Esophagus (tissue), 2 donors: ENCODE results near the gene SPEM3. TPM values are rescaled to one million over a fixed set of nuclear protein-coding genes. Genes with fewer than 3 reads are reported as not detected.

Source experiments
- H3K27ac ChIP-seq, 2 donors: one replicate each; pipeline ENCODE4 v1.5.1; 2013; ENCODE audit warnings: low read depth in 2 of 2, mild to moderate bottlenecking in 2 of 2, inconsistent platforms in 1 of 2, low read length in 1 of 2, moderate library complexity in 1 of 2
- H3K27me3 ChIP-seq, 2 donors: one replicate each; pipeline ENCODE4 v1.6.1; 2013; ENCODE audit warnings: low read length in 2 of 2, control low read depth in 1 of 2, mild to moderate bottlenecking in 1 of 2; ENCODE audit not compliant: insufficient read depth in 2 of 2, control insufficient read depth in 1 of 2
- H3K36me3 ChIP-seq, 2 donors: one replicate each; pipeline ENCODE4 v1.6.1; 2013; ENCODE audit warnings: low read length in 1 of 2; ENCODE audit not compliant: control insufficient read depth in 2 of 2, insufficient read depth in 2 of 2
- H3K4me1 ChIP-seq, 2 donors: one replicate each; pipeline ENCODE4 v1.6.1; 2013; ENCODE audit warnings: low read length in 1 of 2; ENCODE audit not compliant: control insufficient read depth in 2 of 2, insufficient read depth in 2 of 2
- H3K4me3 ChIP-seq, 2 donors: one replicate each; pipeline ENCODE4 v1.5.1; 2013; ENCODE audit warnings: low read length in 2 of 2, mild to moderate bottlenecking in 2 of 2, low read depth in 1 of 2, moderate library complexity in 1 of 2
- H3K9me3 ChIP-seq, 2 donors: one replicate each; pipeline ENCODE4 v1.6.1; 2013; ENCODE audit warnings: mild to moderate bottlenecking in 2 of 2, low read depth in 1 of 2, low read length in 1 of 2, moderate library complexity in 1 of 2; ENCODE audit not compliant: control insufficient read depth in 2 of 2, insufficient read depth in 1 of 2
- WGBS, 2 donors: extraction: QIAGEN DNeasy Blood & Tissue Kit; methylation state at CpG; one replicate each; pipeline ENCODE4 v1.1.7; 2013; 5-methylcytosine and 5-hydroxymethylcytosine counted together
- polyA plus RNA-seq, 2 donors: library from polyadenylated mRNA; stranded (reverse); fragments of 200-250 nt; gene quantifications; one replicate each; pipeline ENCODE4 v1.2.3, GENCODE V29; 2013
- donor health status: healthy with polysubstance abuse.
- donor health status: Bipolar disorder and iron deficiency.

SPEM3 gene
- polyA plus RNA-seq, 2 donors = not detected

DNA sequence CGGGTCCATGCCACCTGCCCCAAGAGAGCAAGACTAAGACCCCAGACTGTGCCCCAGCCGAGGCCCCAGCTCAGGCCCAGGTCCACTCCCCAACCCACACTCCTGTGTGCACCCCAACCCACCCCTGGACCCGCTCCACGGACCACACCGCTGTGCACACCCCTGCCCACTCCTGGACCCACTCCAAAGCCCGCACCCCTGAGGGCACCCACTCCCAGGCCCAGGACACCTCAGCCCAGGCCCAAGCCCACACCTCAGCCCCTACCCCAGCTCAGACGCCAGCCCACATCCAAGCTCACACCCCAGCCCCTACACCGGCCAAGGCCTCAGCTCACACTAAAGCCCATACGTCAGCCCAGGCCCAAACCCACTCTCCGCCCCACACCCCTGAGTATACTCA lies 1.1 kb downstream of the SPEM3 start:
- Histone ChIP-seq H3K9me3 (no peaks in the 10 kb centered on the region), H3K36me3 (no peaks in the 10 kb centered on the region), H3K4me3 (no peak overlapping the region), H3K27ac (no peak overlapping the region), H3K27me3 (no peaks in the 10 kb centered on the region), H3K4me1 (no peaks in the 10 kb centered on the region)
- 87 to 88% methylated on average over 10 of the region's 10 CpGs for WGBS, 2 donors

- Histone ChIP-seq H3K27ac (no peak overlapping the region), H3K9me3 (no peaks in the 10 kb centered on the region), H3K4me3 (no peak overlapping the region), H3K27me3 (no peaks in the 10 kb centered on the region), H3K36me3 (no peaks in the 10 kb centered on the region), H3K4me1 (no peaks in the 10 kb centered on the region)
- 83 to 90% methylated on average over 1 of the region's 1 CpG for WGBS, 2 donors
These were observed 2.6 kb downstream of the SPEM3 start for GRCh38 chr17:7431231-7431630.

- WGBS, 2 donors = 93 to 94% methylated on average over 11 of the region's 11 CpGs
- Histone ChIP-seq H3K9me3 (no peaks in the 10 kb centered on the region), H3K36me3 (no peaks in the 10 kb centered on the region)
These were observed 3.6 kb downstream of the SPEM3 start for GRCh38 chr17:7432296-7432695.

GRCh38 chr17:7435676-7436555 lies 7.3 kb downstream of the SPEM3 start:
- no peaks in the 10 kb centered on the region for H3K27me3 ChIP-seq
- 5 to 6% methylated on average over 49 of the region's 49 CpGs for WGBS, 2 donors
- H3K4me1 ChIP-seq = peaks cover 0 to 23% of the 10 kb centered on the region in 2 donors

More at GRCh38 chr17:7432296-7432695, 3.6 kb downstream of the SPEM3 start:
- Histone ChIP-seq H3K4me1 (peaks cover 0 to 4% of the 10 kb centered on the region in 2 donors), H3K27ac (no peak overlapping the region), H3K27me3 (no peaks in the 10 kb centered on the region), H3K4me3 (no peak overlapping the region)

GRCh38 chr17:7436556-7437368 lies 8.1 kb downstream of the SPEM3 start:
- Histone ChIP-seq H3K4me1 (peaks cover 0 to 23% of the 10 kb centered on the region in 2 donors), H3K4me3 (peak overlapping the region; percentile 63 to 69), H3K36me3 (no peaks in the 10 kb centered on the region), H3K27ac (peak overlapping the region; percentile 93 to 94), H3K9me3 (no peaks in the 10 kb centered on the region), H3K27me3 (no peaks in the 10 kb centered on the region)
- 5% methylated on average over 92 of the region's 92 CpGs for WGBS, 2 donors

More at GRCh38 chr17:7435676-7436555, 7.3 kb downstream of the SPEM3 start:
- Histone ChIP-seq H3K27ac (peak overlapping the region; percentile 93 to 94), H3K4me3 (peak overlapping the region; percentile 63 to 69), H3K36me3 (no peaks in the 10 kb centered on the region), H3K9me3 (no peaks in the 10 kb centered on the region)

- Histone ChIP-seq H3K9me3 (no peaks in the 10 kb centered on the region), H3K36me3 (no peaks in the 10 kb centered on the region), H3K4me1 (peaks cover 0 to 23% of the 10 kb centered on the region in 2 donors), H3K27ac (peak overlapping the region; percentile 72 to 93), H3K4me3 (peak overlapping the region; percentile 55 to 63), H3K27me3 (no peaks in the 10 kb centered on the region)
- WGBS, 2 donors = 27 to 29% methylated on average over 28 to 31 of the region's 31 CpGs
These were observed 8.8 kb downstream of the SPEM3 start for GRCh38 chr17:7437369-7437863.

DNA sequence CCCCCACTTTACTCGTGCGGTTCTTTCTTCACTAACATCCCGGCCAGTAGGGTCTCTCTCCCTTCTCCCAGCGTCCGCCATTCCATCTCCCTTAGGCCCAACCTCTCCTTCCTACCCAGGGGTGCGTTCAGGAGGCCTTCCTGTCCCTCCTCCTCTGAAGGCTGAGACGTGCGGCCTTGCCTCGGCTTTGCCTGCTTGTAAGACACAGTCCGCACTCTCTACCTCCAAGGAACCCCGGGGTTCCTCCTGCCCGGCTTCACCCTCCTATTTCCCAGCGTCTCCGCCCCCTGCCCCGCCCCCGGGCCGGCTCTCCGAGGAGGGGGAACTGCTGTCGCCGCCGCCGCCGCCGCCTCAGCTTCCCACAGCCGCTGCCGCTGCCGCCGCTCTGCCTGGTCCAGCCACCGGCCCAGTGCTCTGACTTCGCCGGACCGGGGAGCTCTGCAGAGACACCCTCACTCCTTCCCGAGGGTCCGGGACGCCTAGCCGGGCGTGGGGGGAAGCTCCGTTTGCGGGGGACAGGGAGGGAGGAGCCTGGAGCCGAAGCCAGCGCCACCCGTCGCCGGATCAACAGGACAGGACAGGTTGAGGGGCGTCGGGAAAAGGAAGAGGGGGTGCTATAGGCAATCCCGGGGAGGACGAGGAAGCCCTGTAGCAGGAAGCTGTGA lies 9.4 kb downstream of the SPEM3 start:
- H3K36me3 ChIP-seq = no peaks in the 10 kb centered on the region
- peak overlapping the region; percentile 55 to 60 for H3K4me3 ChIP-seq
- H3K9me3 ChIP-seq = no peaks in the 10 kb centered on the region
- H3K27ac ChIP-seq = peak overlapping the region; percentile 62 to 65
- H3K4me1 ChIP-seq = peaks cover 0 to 23% of the 10 kb centered on the region in 2 donors
- 12 to 19% methylated on average over 46 to 48 of the region's 48 CpGs for WGBS, 2 donors
- no peaks in the 10 kb centered on the region for H3K27me3 ChIP-seq

- H3K27ac ChIP-seq = peak overlapping the region; percentile 62 to 65
- no peaks in the 10 kb centered on the region for H3K9me3 ChIP-seq
- H3K4me3 ChIP-seq = peak overlapping the region; percentile 55 to 60
- H3K4me1 ChIP-seq = peaks cover 0 to 23% of the 10 kb centered on the region in 2 donors
- 45 to 49% methylated on average over 11 of the region's 11 CpGs for WGBS, 2 donors
- no peaks in the 10 kb centered on the region for H3K36me3 ChIP-seq
- H3K27me3 ChIP-seq = no peaks in the 10 kb centered on the region
These were observed 10.2 kb downstream of the SPEM3 start for GRCh38 chr17:7438656-7439460.
